DND-41 (cell line): Measurements from ENCODE around the gene CXCR5.

Source experiments
- ATAC-seq: fragments of 200-7000 bp; cut with Tn5 transposase; 3 replicates; pipeline ENCODE4 v1.9.1; 2021; ENCODE audit warnings: low read depth; ENCODE audit not compliant: insufficient read depth
- DNase-seq: peaks from one replicate; pipeline ENCODE4 v3.0.0-alpha.2; 2020
- H2AFZ ChIP-seq: 2 replicates; pipeline ENCODE4 v1.6.0; 2012; ENCODE audit warnings: low read depth, low read length
- H3K27ac ChIP-seq: 2 replicates; pipeline ENCODE4 v1.5.1; 2012; ENCODE audit warnings: low read length, inconsistent platforms
- H3K27me3 ChIP-seq: fragments of 200-600 bp; sonication (generic); 2 replicates; pipeline ENCODE4 v1.6.0; 2012; ENCODE audit warnings: low read length, mild to moderate bottlenecking, inconsistent platforms; ENCODE audit not compliant: insufficient read depth, poor library complexity
- H3K36me3 ChIP-seq: 2 replicates; pipeline ENCODE4 v1.5.1; 2012; ENCODE audit warnings: low read length, inconsistent platforms; ENCODE audit not compliant: insufficient read depth
- H3K4me1 ChIP-seq: 2 replicates; pipeline ENCODE4 v1.5.1; 2012; ENCODE audit warnings: mild to moderate bottlenecking, low read length; ENCODE audit not compliant: insufficient read depth
- H3K4me2 ChIP-seq: 2 replicates; pipeline ENCODE4 v1.6.0; 2012; ENCODE audit warnings: mild to moderate bottlenecking, moderate library complexity, low read length, inconsistent platforms; ENCODE audit not compliant: insufficient read depth
- H3K4me3 ChIP-seq, 2 experiments: fragments of 200-600 bp in 1 of 2; shearing (Covaris generic) in 1 of 2; 2 replicates each; pipeline ENCODE4 v1.5.1; 2012 to 2016; ENCODE audit warnings: inconsistent platforms in 2 of 2, low read length in 2 of 2, mild to moderate bottlenecking in 2 of 2, low read depth in 1 of 2, moderate library complexity in 1 of 2
- H3K79me2 ChIP-seq: 2 replicates; pipeline ENCODE4 v1.6.0; 2012; ENCODE audit warnings: low read length, inconsistent platforms; ENCODE audit not compliant: insufficient read depth
- H3K9ac ChIP-seq: 2 replicates; pipeline ENCODE4 v1.6.0; 2012; ENCODE audit warnings: low read depth, mild to moderate bottlenecking, inconsistent platforms, low read length, moderate library complexity
- H3K9me3 ChIP-seq: 2 replicates; pipeline ENCODE4 v1.5.1; 2012; ENCODE audit warnings: low read length, moderate library complexity, mild to moderate bottlenecking, inconsistent platforms; ENCODE audit not compliant: insufficient read depth, severe bottlenecking
- H4K20me1 ChIP-seq: 2 replicates; pipeline ENCODE4 v1.6.0; 2012; ENCODE audit warnings: low read length; ENCODE audit not compliant: insufficient read depth
- EZH2 ChIP-seq: IDR thresholded peaks from 3 replicates; pipeline ENCODE4 v1.6.1; 2012; ENCODE audit warnings: borderline replicate concordance, low read depth, mild to moderate bottlenecking, moderate library complexity, low read length, inconsistent platforms; ENCODE audit not compliant: severe bottlenecking
- TF ChIP-seq, protein P1 (sequence below): IDR thresholded peaks from 2 replicates; pipeline ENCODE4 v1.5.1; 2012; ENCODE audit warnings: borderline replicate concordance, low read length, moderate library complexity, mild to moderate bottlenecking; ENCODE audit not compliant: poor library complexity, severe bottlenecking; ENCODE audit errors: extremely low read depth

Gene CXCR5

GRCh38 chr11:118910309-118911112 lies 26.8 kb downstream of the CXCR5 start:
- Histone ChIP-seq H3K27ac (no peak overlapping the region), H3K9ac (no peak overlapping the region), H2AFZ (no peak overlapping the region), H3K4me2 (no peak overlapping the region), H3K79me2 (peaks cover 31% of the 10 kb centered on the region), H3K36me3 (peaks cover 26% of the 10 kb centered on the region), H4K20me1 (no peaks in the 10 kb centered on the region), H3K4me1 (peaks cover 51% of the 10 kb centered on the region), H3K4me3 (no peak overlapping the region), H3K9me3 (no peaks in the 10 kb centered on the region), H3K27me3 (no peaks in the 10 kb centered on the region)
- TF ChIP-seq, protein P1, sequence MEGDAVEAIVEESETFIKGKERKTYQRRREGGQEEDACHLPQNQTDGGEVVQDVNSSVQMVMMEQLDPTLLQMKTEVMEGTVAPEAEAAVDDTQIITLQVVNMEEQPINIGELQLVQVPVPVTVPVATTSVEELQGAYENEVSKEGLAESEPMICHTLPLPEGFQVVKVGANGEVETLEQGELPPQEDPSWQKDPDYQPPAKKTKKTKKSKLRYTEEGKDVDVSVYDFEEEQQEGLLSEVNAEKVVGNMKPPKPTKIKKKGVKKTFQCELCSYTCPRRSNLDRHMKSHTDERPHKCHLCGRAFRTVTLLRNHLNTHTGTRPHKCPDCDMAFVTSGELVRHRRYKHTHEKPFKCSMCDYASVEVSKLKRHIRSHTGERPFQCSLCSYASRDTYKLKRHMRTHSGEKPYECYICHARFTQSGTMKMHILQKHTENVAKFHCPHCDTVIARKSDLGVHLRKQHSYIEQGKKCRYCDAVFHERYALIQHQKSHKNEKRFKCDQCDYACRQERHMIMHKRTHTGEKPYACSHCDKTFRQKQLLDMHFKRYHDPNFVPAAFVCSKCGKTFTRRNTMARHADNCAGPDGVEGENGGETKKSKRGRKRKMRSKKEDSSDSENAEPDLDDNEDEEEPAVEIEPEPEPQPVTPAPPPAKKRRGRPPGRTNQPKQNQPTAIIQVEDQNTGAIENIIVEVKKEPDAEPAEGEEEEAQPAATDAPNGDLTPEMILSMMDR, result no peak
- TF ChIP-seq EZH2, result no peak
- ATAC-seq, result no peak
- DNase-seq, result no peak

- Histone ChIP-seq H3K4me1 (peaks cover 59% of the 10 kb centered on the region), H3K27ac (peak overlapping the region; percentile 75), H3K4me2 (no peak overlapping the region), H3K79me2 (peaks cover 37% of the 10 kb centered on the region), H3K9me3 (no peaks in the 10 kb centered on the region), H3K9ac (no peak overlapping the region), H3K27me3 (no peaks in the 10 kb centered on the region), H2AFZ (no peak overlapping the region), H3K36me3 (peaks cover 19% of the 10 kb centered on the region), H3K4me3 (no peak overlapping the region), H4K20me1 (no peaks in the 10 kb centered on the region)
- ATAC-seq, result no peak
- TF ChIP-seq EZH2, result no peak
- TF ChIP-seq, protein P1, result no peak
- DNase-seq, result no peak
These were observed 27.6 kb downstream of the CXCR5 start for GRCh38 chr11:118911113-118911879.

GRCh38 chr11:118911880-118912741 lies 28.4 kb downstream of the CXCR5 start:
- DNase-seq (peak; percentile 49), ATAC-seq (no peak)
- peaks cover 63% of the 10 kb centered on the region for H3K4me1 ChIP-seq
- no peak overlapping the region for H2AFZ ChIP-seq
- H4K20me1 ChIP-seq, result no peaks in the 10 kb centered on the region
- no peak overlapping the region; the same call in 1 of the 2 replicates for H3K9ac ChIP-seq
- H3K9me3 ChIP-seq, result no peaks in the 10 kb centered on the region
- H3K27ac ChIP-seq, result peak overlapping the region; percentile 75
- H3K36me3 ChIP-seq, result peaks cover 11% of the 10 kb centered on the region; the same call in 1 of the 2 replicates
- H3K79me2 ChIP-seq, result peaks cover 45% of the 10 kb centered on the region
- no peak for TF ChIP-seq EZH2
- TF ChIP-seq, protein P1, result no peak
- H3K27me3 ChIP-seq, result no peaks in the 10 kb centered on the region
- H3K4me3 ChIP-seq, result no peak overlapping the region
- no peak overlapping the region for H3K4me2 ChIP-seq
